HepG2 (cell line): ENCODE measurements around the gene ME3. TPM values are rescaled to one million over a fixed set of nuclear protein-coding genes. Genes with fewer than 3 reads are reported as not detected.

Source experiments
- ATAC-seq: fragments of 200-7000 bp; cut with Tn5 transposase; 3 replicates; pipeline ENCODE4 v1.9.1; 2020; ENCODE audit warnings: mild to moderate bottlenecking, moderate library complexity
- BruUV-seq: library from RNA; stranded (reverse); fragments of 400-500 nt; replicated peaks from 2 replicates; lab custom pipeline; 2021; lab: Mats Ljungman, UMichigan
- CTCF ChIA-PET: fragments of 300-600 bp; formaldehyde crosslinking; extraction: SDS; loops from one replicate; lab custom pipeline; 2021; ENCODE audit warnings: low total read pairs, inconsistent platforms, low intra/inter-chr PET ratio; lab: Yijun Ruan, JAX
- POLR2A ChIA-PET: fragments of 350-600 bp; sonication (Branson Sonifier 250); formaldehyde crosslinking; loops from one replicate; lab custom pipeline; 2020; ENCODE audit warnings: antibody characterized with exemption, inconsistent platforms; lab: Yijun Ruan, JAX
- DNase-seq: peaks from one replicate; pipeline ENCODE4 v3.0.0-alpha.2; 2015; ENCODE audit warnings: low spot score
- FAIRE-seq: peaks from 3 replicates; lab custom pipeline; 2011; peaks lifted over from hg19 to GRCh38; lab: Jason Lieb, UNC
- H2AFZ ChIP-seq: one replicate; pipeline ENCODE4 v1.6.1; 2011; ENCODE audit warnings: low read length, inconsistent platforms
- H3K27ac ChIP-seq: fragments of 300-600 bp; 3 replicates; pipeline ENCODE4 v1.8.0; 2011; ENCODE audit warnings: mixed run types, mild to moderate bottlenecking, mixed read lengths, low read length, inconsistent platforms; ENCODE audit not compliant: insufficient read depth; ENCODE audit errors: extremely low read length
- H3K27me3 ChIP-seq, 2 experiments: fragments of 200-600 bp in 1 of 2; 2 replicates in 1 of 2; 3 replicates in 1 of 2; pipeline versions ENCODE4 v1.6.0 to v1.8.0; 2011; ENCODE audit warnings: low read length in 2 of 2, mild to moderate bottlenecking in 2 of 2, moderate library complexity in 2 of 2, inconsistent platforms in 1 of 2; ENCODE audit not compliant: insufficient read depth in 2 of 2, control insufficient read depth in 1 of 2
- H3K36me3 ChIP-seq, 2 experiments: fragments of 200-600 bp in 1 of 2; replicated peaks in 1 of 2; 2 replicates in 1 of 2; 3 replicates in 1 of 2; pipeline versions ENCODE4 v1.5.1 to v1.8.0; 2011; ENCODE audit warnings: low read length in 2 of 2, inconsistent platforms in 1 of 2; ENCODE audit not compliant: insufficient read depth in 2 of 2, control insufficient read depth in 1 of 2
- H3K4me1 ChIP-seq: 2 replicates; pipeline ENCODE4 v1.5.1; 2012; ENCODE audit warnings: low read length, inconsistent platforms; ENCODE audit not compliant: insufficient read depth
- H3K4me2 ChIP-seq: 2 replicates; pipeline ENCODE4 v1.6.0; 2011; ENCODE audit warnings: low read depth, low read length, inconsistent platforms
- H3K4me3 ChIP-seq, 3 experiments: fragments of 200-600 bp in 1 of 3; sonication (generic), shearing (Covaris generic) in 1 of 3; replicated peaks in 1 of 3; 2 replicates each; pipeline ENCODE4 v1.5.1; 2011 to 2016; ENCODE audit warnings: low read length in 3 of 3, inconsistent platforms in 2 of 3, low read depth in 2 of 3, mild to moderate bottlenecking in 2 of 3, control low read depth in 1 of 3, mixed read lengths in 1 of 3; ENCODE audit not compliant: insufficient read depth in 1 of 3
- H3K79me2 ChIP-seq: one replicate; pipeline ENCODE4 v1.6.1; 2011; ENCODE audit warnings: low read length, inconsistent platforms; ENCODE audit not compliant: insufficient read depth
- H3K9ac ChIP-seq: 2 replicates; pipeline ENCODE4 v1.6.0; 2011; ENCODE audit warnings: mild to moderate bottlenecking, low read depth, low read length, inconsistent platforms; ENCODE audit not compliant: insufficient read depth
- H3K9me3 ChIP-seq: 2 replicates; pipeline ENCODE4 v1.5.1; 2012; ENCODE audit warnings: mild to moderate bottlenecking, low read length
- H4K20me1 ChIP-seq: 2 replicates; pipeline ENCODE4 v1.6.0; 2011; ENCODE audit warnings: inconsistent platforms, mild to moderate bottlenecking, low read length, moderate library complexity; ENCODE audit not compliant: insufficient read depth
- ATAD3A ChIP-seq: sonication (generic); formaldehyde crosslinking; IDR thresholded peaks from 2 replicates; pipeline ENCODE4 v1.4.0; 2020; ENCODE audit warnings: missing genetic modification reagents
- ATF6 ChIP-seq: sonication (generic); formaldehyde crosslinking; conservative IDR thresholded peaks from 2 replicates; pipeline ENCODE4 v1.4.0; 2020; ENCODE audit warnings: missing genetic modification reagents
- GMEB2 ChIP-seq: IDR thresholded peaks from 2 replicates; pipeline ENCODE4 v1.6.1; 2016; ENCODE audit warnings: missing biosample characterization, missing genetic modification reagents, low read depth
- IRF9 ChIP-seq: sonication (generic); formaldehyde crosslinking; IDR thresholded peaks from 2 replicates; pipeline ENCODE4 v1.8.0; 2022; ENCODE audit warnings: missing genetic modification reagents, mild to moderate bottlenecking, borderline replicate concordance
- JARID2 ChIP-seq: sonication (generic); formaldehyde crosslinking; IDR thresholded peaks from 2 replicates; pipeline ENCODE4 v1.8.1; 2023; ENCODE audit warnings: missing genetic modification reagents, inconsistent platforms; ENCODE audit not compliant: insufficient replicate concordance
- JDP2 ChIP-seq: sonication (generic); formaldehyde crosslinking; IDR thresholded peaks from 2 replicates; pipeline ENCODE4 v1.8.1; 2022; ENCODE audit warnings: missing genetic modification reagents, borderline replicate concordance
- KAT7 ChIP-seq: IDR thresholded peaks from 2 replicates; pipeline ENCODE4 v1.6.1; 2018; ENCODE audit warnings: borderline replicate concordance, missing compliant biosample characterization
- KLF11 ChIP-seq: IDR thresholded peaks from 2 replicates; pipeline ENCODE4 v1.6.1; 2016; ENCODE audit warnings: missing compliant biosample characterization
- NAIF1 ChIP-seq: sonication (generic); formaldehyde crosslinking; IDR thresholded peaks from 2 replicates; pipeline ENCODE4 v1.5.0; 2020; ENCODE audit warnings: mild to moderate bottlenecking, missing genetic modification reagents, borderline replicate concordance
- NCOA1 ChIP-seq: sonication (generic); formaldehyde crosslinking; IDR thresholded peaks from 2 replicates; pipeline ENCODE4 v1.9.0; 2021; ENCODE audit warnings: missing genetic modification reagents
- SATB2 ChIP-seq: sonication (generic); formaldehyde crosslinking; IDR thresholded peaks from 2 replicates; pipeline ENCODE4 v1.5.0; 2020; ENCODE audit warnings: missing genetic modification reagents
- SPEN ChIP-seq: sonication (generic); formaldehyde crosslinking; IDR thresholded peaks from 2 replicates; pipeline ENCODE4 v1.5.1; 2020; ENCODE audit warnings: low read depth, mild to moderate bottlenecking, missing genetic modification reagents
- ZNF770 ChIP-seq: sonication (generic); formaldehyde crosslinking; IDR thresholded peaks from 2 replicates; pipeline ENCODE4 v1.5.0; 2020; ENCODE audit warnings: mild to moderate bottlenecking, missing genetic modification reagents
- ZXDC ChIP-seq: sonication (generic); formaldehyde crosslinking; IDR thresholded peaks from 2 replicates; pipeline ENCODE4 v1.5.0; 2020; ENCODE audit warnings: mild to moderate bottlenecking, missing genetic modification reagents
- WGBS: methylation state at CpG from one replicate; pipeline ENCODE4 v1.1.6; 2017; ENCODE audit warnings: low lambda C conversion rate; 5-methylcytosine and 5-hydroxymethylcytosine counted together
- in situ Hi-C: cut with HindIII; loops from 2 replicates; pipeline ENCODE4 v1.10.0; 2017; ENCODE audit warnings: low pct_unique_long_range_greater_than_20kb; ENCODE audit not compliant: extremely low pct_ligation_motif_present
- intact Hi-C: fragments of 100-400 bp; cut with micrococcal nuclease; formaldehyde crosslinking; loops from one replicate; pipeline ENCODE4 v1.10.0; 2022; ENCODE audit not compliant: unreplicated experiment
- polyA plus RNA-seq, 8 experiments: library from polyadenylated mRNA; depleted of rRNA in 3 of 8; stranded (reverse) in 7 of 8; unstranded in 1 of 8; fragments of >200 nt; fragmentation: Illumina TruSeq in 4 of 8; extraction: Trizol in 4 of 8; gene quantifications; 2 replicates each; pipeline versions ENCODE4 v1.2.1 to v1.2.3, GENCODE V29; 2011 to 2016; ENCODE audit warnings: low read depth in 4 of 8, missing spikeins in 1 of 8, mixed read lengths in 1 of 8; ENCODE audit not compliant: insufficient read depth in 1 of 8
- total RNA-seq, 5 experiments: library from RNA; depleted of rRNA; stranded (reverse); fragments of >200 nt; fragmentation: Illumina TruSeq; extraction: Trizol; gene quantifications; 2 replicates each; pipeline ENCODE4 v1.2.3, GENCODE V29; 2016; ENCODE audit warnings: low read depth in 1 of 5

The ME3 gene
- total and polyA plus RNA-seq, 2 of the 13 experiments (the other 11 are each of a cell fraction or from before 2014, with no cell fraction given): not detected

- TF ChIP-seq NCOA1: no peak
- TF ChIP-seq, all 625 proteins: peak for 0
These were observed 174.6 kb downstream of the ME3 start (continued) for GRCh38 chr11:86497836-86498235.

GRCh38 chr11:86497310-86497709 lies 175.1 kb downstream of the ME3 start:
- no TSS peak for BruUV-seq
- POLR2A ChIA-PET: no interaction called here
- Histone ChIP-seq H3K9ac (no peak overlapping the region), H3K4me1 (peaks cover 20% of the 10 kb centered on the region), H3K4me2 (no peak overlapping the region), H3K9me3 (no peaks in the 10 kb centered on the region), H4K20me1 (no peaks in the 10 kb centered on the region), H2AFZ (no peak overlapping the region), H3K27ac (no peak overlapping the region), H3K79me2 (no peaks in the 10 kb centered on the region), H3K27me3 (no peaks in the 10 kb centered on the region), H3K4me3 (no peak overlapping the region), H3K36me3 (no peaks in the 10 kb centered on the region)
- CTCF ChIA-PET: no interaction called here
- DNase-seq: no peak
- FAIRE-seq: no peak
- WGBS: 44% methylated on average over 2 of the region's 2 CpGs
- TF ChIP-seq SPEN (CRISPR knock-in tag) (no peak), IRF9 (no peak), JDP2 (no peak), GMEB2 (CRISPR knock-in tag) (no peak), ATF6 (CRISPR knock-in tag) (no peak), KAT7 (no peak), ZNF770 (CRISPR knock-in tag) (no peak), NAIF1 (CRISPR knock-in tag) (no peak), JARID2 (CRISPR knock-in tag) (no peak), KLF11 (CRISPR knock-in tag) (no peak), SATB2 (CRISPR knock-in tag) (no peak), ZXDC (no peak), ATAD3A (CRISPR knock-in tag) (no peak)
- intact Hi-C loops: no loop called here
- in situ Hi-C loops: no loop called here
- ATAC-seq: no peak
